IMR-90 (cell line): ENCODE results near the gene FADS2. TPM values are rescaled to one million over a fixed set of nuclear protein-coding genes. Genes with fewer than 3 reads are reported as not detected.
A peak's percentile ranks its signal among the peaks of the same experiment; 100 is the strongest.

Experiments used
- ATAC-seq: fragments of 200-7000 bp; cut with Tn5 transposase; 2 replicates; pipeline ENCODE4 v1.9.1; 2020; ENCODE audit warnings: low read depth, mild to moderate bottlenecking, moderate library complexity
- BruUV-seq: library from RNA; stranded (reverse); fragments of 400-500 nt; replicated peaks from 2 replicates; lab custom pipeline; 2021; lab: Mats Ljungman, UMichigan
- CTCF ChIA-PET: fragments of 300-600 bp; formaldehyde crosslinking; extraction: SDS; loops from one replicate; lab custom pipeline; 2021; ENCODE audit warnings: antibody characterized with exemption; lab: Yijun Ruan, JAX
- POLR2A ChIA-PET: fragments of 300-600 bp; sonication (Branson Sonifier 250); formaldehyde crosslinking; loops from one replicate; lab custom pipeline; 2022; ENCODE audit warnings: antibody characterized with exemption; ENCODE audit not compliant: unreplicated experiment; lab: Charles Lee
- DNase-seq: peaks from one replicate; pipeline ENCODE4 v3.0.0; 2013
- H2AFZ ChIP-seq: replicated peaks from 2 replicates; pipeline ENCODE3; 2013; ENCODE audit warnings: low read length, mild to moderate bottlenecking; ENCODE audit not compliant: poor library complexity
- H2AK5ac ChIP-seq: 2 replicates; pipeline ENCODE4 v1.6.1; 2013; ENCODE audit warnings: low read depth, low read length, inconsistent platforms
- H2AK9ac ChIP-seq: replicated peaks from 2 replicates; pipeline ENCODE3; 2013; ENCODE audit warnings: mild to moderate bottlenecking, low read depth, low read length, moderate library complexity; ENCODE audit not compliant: poor library complexity
- H2BK120ac ChIP-seq: 2 replicates; pipeline ENCODE4 v1.6.1; 2013; ENCODE audit warnings: low read depth, low read length, inconsistent platforms
- H2BK15ac ChIP-seq: 3 replicates; pipeline ENCODE4 v1.6.1; 2013; ENCODE audit warnings: low read depth, low read length, inconsistent platforms
- H2BK20ac ChIP-seq: 2 replicates; pipeline ENCODE4 v1.6.1; 2013; ENCODE audit warnings: low read depth, mild to moderate bottlenecking, inconsistent platforms, low read length, moderate library complexity
- H2BK5ac ChIP-seq: 2 replicates; pipeline ENCODE4 v1.6.1; 2013; ENCODE audit warnings: mild to moderate bottlenecking, low read depth, low read length, inconsistent platforms; ENCODE audit not compliant: poor library complexity, severe bottlenecking
- H3K14ac ChIP-seq: replicated peaks from 2 replicates; pipeline ENCODE4 v1.6.1; 2013; ENCODE audit warnings: low read depth, low read length, inconsistent platforms
- H3K18ac ChIP-seq: 2 replicates; pipeline ENCODE4 v1.6.1; 2013; ENCODE audit warnings: low read depth, low read length, control low read depth
- H3K23ac ChIP-seq: 2 replicates; pipeline ENCODE4 v1.6.1; 2013; ENCODE audit warnings: low read depth, low read length, inconsistent platforms
- H3K27ac ChIP-seq: 2 replicates; pipeline ENCODE4 v1.5.1; 2013; ENCODE audit warnings: mild to moderate bottlenecking, control low read depth, low read length; ENCODE audit not compliant: insufficient read depth
- H3K27me3 ChIP-seq: 2 replicates; pipeline ENCODE4 v1.6.1; 2013; ENCODE audit warnings: low read length; ENCODE audit not compliant: control insufficient read depth, insufficient read depth
- H3K36me3 ChIP-seq: 2 replicates; pipeline ENCODE4 v1.6.1; 2013; ENCODE audit warnings: low read length, mixed read lengths; ENCODE audit not compliant: control insufficient read depth, insufficient read depth
- H3K4ac ChIP-seq: 2 replicates; pipeline ENCODE4 v1.6.1; 2013; ENCODE audit warnings: low read depth, low read length, inconsistent platforms
- H3K4me1 ChIP-seq: 2 replicates; pipeline ENCODE4 v1.6.1; 2013; ENCODE audit warnings: low read length, mixed read lengths; ENCODE audit not compliant: control insufficient read depth, insufficient read depth
- H3K4me2 ChIP-seq: 2 replicates; pipeline ENCODE4 v1.6.1; 2013; ENCODE audit warnings: low read depth, mild to moderate bottlenecking, control low read depth, low read length, moderate library complexity
- H3K4me3 ChIP-seq: 2 replicates; pipeline ENCODE4 v1.5.1; 2013; ENCODE audit warnings: low read depth, mild to moderate bottlenecking, control low read depth, low read length, moderate library complexity; ENCODE audit not compliant: insufficient read depth
- H3K56ac ChIP-seq: 2 replicates; pipeline ENCODE4 v1.6.1; 2013; ENCODE audit warnings: low read length, inconsistent platforms; ENCODE audit not compliant: insufficient read depth; ENCODE audit errors: extremely low read depth
- H3K79me1 ChIP-seq, 2 experiments: 2 replicates each; pipeline ENCODE4 v1.6.1; 2013; ENCODE audit warnings: low read length in 2 of 2, inconsistent platforms in 1 of 2, low read depth in 1 of 2
- H3K9ac ChIP-seq: 2 replicates; pipeline ENCODE4 v1.6.1; 2013; ENCODE audit warnings: low read depth, low read length, control low read depth
- H3K9me1 ChIP-seq: 2 replicates; pipeline ENCODE4 v1.6.1; 2013; ENCODE audit warnings: low read length, inconsistent platforms; ENCODE audit not compliant: insufficient read depth
- H3K9me3 ChIP-seq: 2 replicates; pipeline ENCODE4 v1.6.1; 2013; ENCODE audit warnings: low read length; ENCODE audit not compliant: control insufficient read depth, insufficient read depth
- H4K20me1 ChIP-seq: 2 replicates; pipeline ENCODE4 v1.6.1; 2013; ENCODE audit warnings: low read length, inconsistent platforms; ENCODE audit not compliant: insufficient read depth
- H4K5ac ChIP-seq: 2 replicates; pipeline ENCODE4 v1.6.1; 2013; ENCODE audit warnings: mild to moderate bottlenecking, low read depth, low read length, control low read depth
- H4K8ac ChIP-seq, 2 experiments: 2 replicates each; pipeline ENCODE4 v1.6.1; 2013; ENCODE audit warnings: low read depth in 2 of 2, low read length in 2 of 2, control low read depth in 1 of 2, inconsistent platforms in 1 of 2
- H4K91ac ChIP-seq: 2 replicates; pipeline ENCODE4 v1.6.1; 2013; ENCODE audit warnings: low read depth, low read length, inconsistent platforms; ENCODE audit not compliant: insufficient read depth
- BHLHE40 ChIP-seq: fragments of 150-350 bp; IDR thresholded peaks from 2 replicates; pipeline ENCODE4 v1.6.1; 2016; ENCODE audit warnings: mild to moderate bottlenecking, low read depth, low read length
- CHD1 ChIP-seq: IDR thresholded peaks from 2 replicates; pipeline ENCODE4 v1.6.1; 2012; ENCODE audit warnings: low read depth, low read length, improper control_type of control experiment
- CTCF ChIP-seq: conservative IDR thresholded peaks from 2 replicates; pipeline ENCODE4 v1.5.1; 2012; ENCODE audit warnings: mild to moderate bottlenecking, low read depth, low read length, improper control_type of control experiment
- ELK1 ChIP-seq: fragments of 150-350 bp; IDR thresholded peaks from 2 replicates; pipeline ENCODE4 v1.6.1; 2016; ENCODE audit warnings: low read depth, mild to moderate bottlenecking, low read length, moderate library complexity, borderline replicate concordance
- FOS ChIP-seq: fragments of 150-350 bp; IDR thresholded peaks from 2 replicates; pipeline ENCODE4 v1.6.1; 2016; ENCODE audit warnings: low read depth, low read length
- MAFK ChIP-seq: IDR thresholded peaks from 2 replicates; pipeline ENCODE4 v1.6.1; 2012; ENCODE audit warnings: low read depth, low read length, improper control_type of control experiment
- MAZ ChIP-seq: IDR thresholded peaks from 2 replicates; pipeline ENCODE4 v1.6.1; 2012; ENCODE audit warnings: low read depth, mild to moderate bottlenecking, low read length, improper control_type of control experiment, moderate library complexity, borderline replicate concordance
- MXI1 ChIP-seq: IDR thresholded peaks from 2 replicates; pipeline ENCODE4 v1.6.1; 2012; ENCODE audit warnings: low read depth, mild to moderate bottlenecking, low read length, moderate library complexity, borderline replicate concordance
- NFE2L2 ChIP-seq: fragments of 150-350 bp; IDR thresholded peaks from 2 replicates; pipeline ENCODE4 v1.6.1; 2016; ENCODE audit warnings: low read depth, mild to moderate bottlenecking, low read length
- POLR2A ChIP-seq: IDR thresholded peaks from 2 replicates; pipeline ENCODE4 v1.6.1; 2012; ENCODE audit warnings: mild to moderate bottlenecking, low read depth, low read length
- RAD21 ChIP-seq: IDR thresholded peaks from 2 replicates; pipeline ENCODE4 v1.6.1; 2012; ENCODE audit warnings: low read length, improper control_type of control experiment
- RCOR1 ChIP-seq: IDR thresholded peaks from 2 replicates; pipeline ENCODE4 v1.6.1; 2012; ENCODE audit warnings: mild to moderate bottlenecking, low read length, improper control_type of control experiment; ENCODE audit not compliant: insufficient replicate concordance
- RFX5 ChIP-seq: IDR thresholded peaks from 2 replicates; pipeline ENCODE4 v1.8.0; 2012; ENCODE audit warnings: low read depth, mild to moderate bottlenecking, low read length, moderate library complexity
- SMC3 ChIP-seq: fragments of 150-350 bp; IDR thresholded peaks from 2 replicates; pipeline ENCODE4 v1.6.1; 2016; ENCODE audit warnings: low read depth, mild to moderate bottlenecking, antibody characterized with exemption, low read length, moderate library complexity
- WGBS, 2 experiments: methylation state at CpG; one replicate each; pipeline versions ENCODE4 v1.1.5 to v1.1.7; 2013; ENCODE audit warnings: missing lambda C conversion rate in 2 of 2; ENCODE audit not compliant: insufficient read length in 1 of 2; ENCODE audit errors: extremely low coverage in 2 of 2; 5-methylcytosine and 5-hydroxymethylcytosine counted together
- dilution Hi-C: fragments of 300-500 bp; cut with HindIII; formaldehyde crosslinking; loops from one replicate; pipeline ENCODE4 v1.14.3; 2018; ENCODE audit warnings: low sequenced_read_pairs; ENCODE audit not compliant: unreplicated experiment
- in situ Hi-C: fragments of 300-500 bp; cut with MboI; formaldehyde crosslinking; loops from 3 replicates; pipeline ENCODE4 v1.14.3; 2019; ENCODE audit warnings: low sequenced_read_pairs, inconsistent platforms, mixed read lengths
- intact Hi-C: fragments of 100-400 bp; cut with micrococcal nuclease; formaldehyde crosslinking; loops from 2 replicates; pipeline ENCODE4 v1.10.0; 2022
- polyA plus RNA-seq, 3 experiments: library from polyadenylated mRNA; depleted of rRNA; stranded (reverse); fragments of >200 nt; gene quantifications; 2 replicates each; pipeline ENCODE4 v1.2.3, GENCODE V29; 2012; ENCODE audit warnings: low replicate concordance in 1 of 3
- total RNA-seq: library from RNA; depleted of rRNA; stranded (reverse); fragments of >200 nt; gene quantifications from 2 replicates; pipeline ENCODE4 v1.2.3, GENCODE V29; 2012

Gene FADS2
- total and polyA plus RNA-seq, 2 of the 4 experiments (the other 2 are of a cell fraction): 33.3 to 88.4 TPM

- H3K79me1 ChIP-seq: no peaks in the 10 kb centered on the region
- CTCF ChIA-PET: no interaction called here
- no peak overlapping the region for H3K23ac ChIP-seq
- peak overlapping the region; percentile 24 for H2AK9ac ChIP-seq
- no peak overlapping the region for H3K56ac ChIP-seq
- H2BK15ac ChIP-seq: no peak overlapping the region
- no peak for DNase-seq
- peak overlapping the region; percentile 10 for H2AFZ ChIP-seq
- H3K9ac ChIP-seq: no peak overlapping the region
- H2BK120ac ChIP-seq: no peak overlapping the region
- H3K18ac ChIP-seq: no peak overlapping the region
- no peaks in the 10 kb centered on the region for H3K9me1 ChIP-seq
- no peak for ATAC-seq
- no peak overlapping the region for H3K4me3 ChIP-seq
- in situ Hi-C loops (loop anchor here (25.0 kb wide), 1 partner anchor 447 kb away; no protein-coding TSS in a partner anchor), dilution Hi-C loops (no loop called here), intact Hi-C loops (no loop called here)
- H3K27ac ChIP-seq: no peak overlapping the region
- H3K4me2 ChIP-seq: no peak overlapping the region
- H3K9me3 ChIP-seq: no peaks in the 10 kb centered on the region
- no peak overlapping the region for H2AK5ac ChIP-seq
- H4K8ac ChIP-seq: no peak overlapping the region
- H3K4ac ChIP-seq: no peak overlapping the region
- no peaks in the 10 kb centered on the region for H3K27me3 ChIP-seq
- BruUV-seq: no TSS peak
- H4K91ac ChIP-seq: no peak overlapping the region
- WGBS, 2 experiments: 93% methylated on average over 8 of the region's 20 CpGs; no CpG with 5 or more reads in 1 of the 2 experiments
- no peaks in the 10 kb centered on the region for H3K4me1 ChIP-seq
- H2BK20ac ChIP-seq: no peak overlapping the region
- POLR2A ChIA-PET: no interaction called here
- peaks cover 35% of the 10 kb centered on the region for H3K36me3 ChIP-seq
- no peak overlapping the region for H3K14ac ChIP-seq
- H4K5ac ChIP-seq: no peak overlapping the region
- H4K20me1 ChIP-seq: no peaks in the 10 kb centered on the region
- no peak overlapping the region for H2BK5ac ChIP-seq
- TF ChIP-seq CHD1 (no peak), NFE2L2 (no peak), RCOR1 (no peak), POLR2A (no peak), BHLHE40 (no peak), CTCF (no peak), SMC3 (no peak), MXI1 (no peak), RFX5 (no peak), RAD21 (no peak), FOS (no peak), MAFK (no peak), MAZ (no peak), ELK1 (no peak)
Measured at GRCh38 chr11:61864814-61865775, 37.0 kb downstream of the FADS2 start.
